C4-2B (cell line): ENCODE data around the gene FNDC3A.

Experiments used
- ZFX ChIP-seq: fragments of 450-650 bp; IDR thresholded peaks from 2 replicates; pipeline ENCODE4 v1.6.1; 2017
- TF ChIP-seq, protein P1 (sequence below): fragments of 450-650 bp; conservative IDR thresholded peaks from 2 replicates; pipeline ENCODE4 v1.5.1; 2017; ENCODE audit warnings: mild to moderate bottlenecking

DNA sequence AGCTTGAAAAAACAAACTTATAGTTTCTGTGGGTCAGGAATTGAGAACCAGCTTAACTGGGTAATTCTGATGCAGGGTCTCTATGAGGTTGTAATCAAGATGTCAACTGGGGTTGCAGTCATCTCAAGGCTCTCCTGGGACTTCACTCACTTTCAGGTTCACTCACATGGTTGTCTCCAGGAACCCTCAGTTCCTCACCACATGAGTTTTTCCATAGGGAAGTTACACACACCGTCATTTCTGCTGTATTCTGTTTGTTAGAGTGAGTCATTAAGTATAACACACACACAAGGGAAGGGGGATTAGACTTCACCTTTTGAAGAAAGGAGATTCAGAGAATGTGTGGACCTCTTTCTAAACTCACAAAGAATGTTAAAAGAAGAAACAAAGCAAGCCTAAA is 209.6 kb downstream of the FNDC3A start:
- TF ChIP-seq, protein P1, sequence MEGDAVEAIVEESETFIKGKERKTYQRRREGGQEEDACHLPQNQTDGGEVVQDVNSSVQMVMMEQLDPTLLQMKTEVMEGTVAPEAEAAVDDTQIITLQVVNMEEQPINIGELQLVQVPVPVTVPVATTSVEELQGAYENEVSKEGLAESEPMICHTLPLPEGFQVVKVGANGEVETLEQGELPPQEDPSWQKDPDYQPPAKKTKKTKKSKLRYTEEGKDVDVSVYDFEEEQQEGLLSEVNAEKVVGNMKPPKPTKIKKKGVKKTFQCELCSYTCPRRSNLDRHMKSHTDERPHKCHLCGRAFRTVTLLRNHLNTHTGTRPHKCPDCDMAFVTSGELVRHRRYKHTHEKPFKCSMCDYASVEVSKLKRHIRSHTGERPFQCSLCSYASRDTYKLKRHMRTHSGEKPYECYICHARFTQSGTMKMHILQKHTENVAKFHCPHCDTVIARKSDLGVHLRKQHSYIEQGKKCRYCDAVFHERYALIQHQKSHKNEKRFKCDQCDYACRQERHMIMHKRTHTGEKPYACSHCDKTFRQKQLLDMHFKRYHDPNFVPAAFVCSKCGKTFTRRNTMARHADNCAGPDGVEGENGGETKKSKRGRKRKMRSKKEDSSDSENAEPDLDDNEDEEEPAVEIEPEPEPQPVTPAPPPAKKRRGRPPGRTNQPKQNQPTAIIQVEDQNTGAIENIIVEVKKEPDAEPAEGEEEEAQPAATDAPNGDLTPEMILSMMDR: no peak
- TF ChIP-seq ZFX: no peak
